ENCODE results near the gene CCDC97.
"Not testable (repeated sequence)": the region's sequence is repeated elsewhere in the genome, so short reads cannot be mapped to it uniquely, and the experiment has no call there.

The CCDC97 gene

GRCh38 chr19:41335467-41335866 is 25.5 kb downstream of the CCDC97 start:
- DNase-seq (ENCODE audit: low read depth in 2 of 2), result no peak

- no peak for DNase-seq (ENCODE audit: low read depth in 2 of 2)
Measured at GRCh38 chr19:41339936-41340335, 30.0 kb downstream of the CCDC97 start.

GRCh38 chr19:41341669-41342490 is 31.9 kb downstream of the CCDC97 start:
- no peak for DNase-seq (ENCODE audit: low read depth in 2 of 2)

- DNase-seq (ENCODE audit: low read depth in 2 of 2), result no peak
Measured at GRCh38 chr19:41344162-41344561, 34.2 kb downstream of the CCDC97 start.

- DNase-seq (ENCODE audit: low read depth in 2 of 2), result not testable (repeated sequence)
Measured at GRCh38 chr19:41346916-41347315, 36.9 kb downstream of the CCDC97 start.

GRCh38 chr19:41350735-41351338 is 40.9 kb downstream of the CCDC97 start:
- DNase-seq (ENCODE audit: low read depth in 2 of 2), result no peak

- DNase-seq (ENCODE audit: low read depth in 2 of 2), result peak; percentile 59 to 65
Measured at GRCh38 chr19:41351339-41352245, 41.6 kb downstream of the CCDC97 start.

- DNase-seq (ENCODE audit: low read depth in 2 of 2), result no peak
Measured at GRCh38 chr19:41352279-41352608, 42.3 kb downstream of the CCDC97 start.

- DNase-seq (ENCODE audit: low read depth in 2 of 2), result peak; percentile 56 to 69
Measured at GRCh38 chr19:41352609-41353465, 42.9 kb downstream of the CCDC97 start.

GRCh38 chr19:41353466-41354342 is 43.7 kb downstream of the CCDC97 start, which contains the start of gene TGFB1:
TSS of gene TGFB1 (minus strand) at chr19:41353922. CDS start at chr19:41353044, 878 bp downstream.
- DNase-seq (ENCODE audit: low read depth in 2 of 2), result peak; percentile 87 to 93

- no peak for DNase-seq (ENCODE audit: low read depth in 2 of 2)
Measured at GRCh38 chr19:41354343-41354953, 44.5 kb downstream of the CCDC97 start.

GRCh38 chr19:41355035-41355434 is 45.1 kb downstream of the CCDC97 start:
- no peak for DNase-seq (ENCODE audit: low read depth in 2 of 2)

- no peak for DNase-seq (ENCODE audit: low read depth in 2 of 2)
Measured at GRCh38 chr19:41355802-41356201, 45.8 kb downstream of the CCDC97 start.

GRCh38 chr19:41356984-41357739 is 47.2 kb downstream of the CCDC97 start:
- DNase-seq (ENCODE audit: low read depth in 2 of 2), result no peak

GRCh38 chr19:41357746-41358145 is 47.8 kb downstream of the CCDC97 start:
- no peak for DNase-seq (ENCODE audit: low read depth in 2 of 2)

- DNase-seq (ENCODE audit: low read depth in 2 of 2), result no peak
Measured at GRCh38 chr19:41359741-41360140, 49.8 kb downstream of the CCDC97 start.

GRCh38 chr19:41362143-41362847 is 52.3 kb downstream of the CCDC97 start:
- no peak for DNase-seq (ENCODE audit: low read depth in 2 of 2)

GRCh38 chr19:41363371-41363752 is 53.4 kb downstream of the CCDC97 start:
- no peak for DNase-seq (ENCODE audit: low read depth in 2 of 2)

All from stimulated activated CD4-positive, alpha-beta T cell treated with anti-CD3 and anti-CD28 coated beads, Interleukin-1b, Interleukin-23, amount 100 ng/mL, for 1 hour (primary cell).